Esophagus muscularis mucosa (tissue), 4 donors: ENCODE measurements around the gene ZNF200.

Source experiments
- CTCF ChIP-seq, 3 experiments: fragments of 200-600 bp in 2 of 3; fragments of 450-650 bp in 1 of 3; sonication (generic) in 2 of 3; IDR thresholded peaks; one replicate each; pipeline ENCODE4 v1.5.1; 2017 to 2019; ENCODE audit warnings: antibody characterized with exemption in 3 of 3, mild to moderate bottlenecking in 2 of 3, moderate library complexity in 1 of 3
- EP300 ChIP-seq: sonication (generic); formaldehyde crosslinking; IDR thresholded peaks from one replicate; pipeline ENCODE4 v1.6.1; 2017; ENCODE audit warnings: antibody characterized with exemption
- POLR2A ChIP-seq: fragments of 450-650 bp; IDR thresholded peaks from one replicate; pipeline ENCODE4 v1.6.1; 2017; ENCODE audit warnings: antibody characterized with exemption, moderate library complexity, mild to moderate bottlenecking, low read depth

- TF ChIP-seq CTCF (IDR thresholded peaks at IDR 0.05) (peak in 2 of 3 experiments; percentile 0 to 25), EP300 (no peak), POLR2A (peak; percentile 88)
Measured at GRCh38 chr16:3264137-3265036, 29.4 kb upstream of the ZNF200 start.
